Skeletal muscle satellite cell (primary cell): ENCODE data around the gene CA10.

Experiments used
- H3K27me3 ChIP-seq: 2 replicates; pipeline ENCODE4 v1.7.0; 2013; ENCODE audit warnings: low read length; ENCODE audit not compliant: control insufficient read depth, insufficient read depth
- H3K36me3 ChIP-seq: 2 replicates; pipeline ENCODE4 v1.7.0; 2013; ENCODE audit warnings: mild to moderate bottlenecking, control low read depth, low read length; ENCODE audit not compliant: insufficient read depth
- H3K4me1 ChIP-seq: 2 replicates; pipeline ENCODE4 v1.7.0; 2013; ENCODE audit warnings: low read length; ENCODE audit not compliant: control insufficient read depth, insufficient read depth
- H3K4me2 ChIP-seq: 2 replicates; pipeline ENCODE4 v1.7.0; 2013; ENCODE audit warnings: mild to moderate bottlenecking, low read length
- H3K4me3 ChIP-seq: 2 replicates; pipeline ENCODE4 v1.7.0; 2013; ENCODE audit warnings: low read length
- H3K9ac ChIP-seq: 2 replicates; pipeline ENCODE4 v1.7.0; 2013; ENCODE audit warnings: mild to moderate bottlenecking, low read depth, low read length, moderate library complexity
- H3K9me3 ChIP-seq: replicated peaks from 2 replicates; pipeline ENCODE4 v1.7.0; 2013; ENCODE audit warnings: mild to moderate bottlenecking, control low read depth, low read length

The CA10 gene

GRCh38 chr17:51904379-51904778 is 254.1 kb downstream of the CA10 start:
- Histone ChIP-seq H3K4me3 (no peak overlapping the region), H3K36me3 (no peaks in the 10 kb centered on the region), H3K27me3 (no peaks in the 10 kb centered on the region), H3K9me3 (no peaks in the 10 kb centered on the region), H3K4me2 (no peak overlapping the region), H3K4me1 (no peaks in the 10 kb centered on the region), H3K9ac (no peak overlapping the region)

- Histone ChIP-seq H3K36me3 (no peaks in the 10 kb centered on the region), H3K9ac (no peak overlapping the region), H3K27me3 (no peaks in the 10 kb centered on the region), H3K9me3 (no peaks in the 10 kb centered on the region), H3K4me3 (no peak overlapping the region), H3K4me2 (no peak overlapping the region), H3K4me1 (no peaks in the 10 kb centered on the region)
Measured at GRCh38 chr17:51901242-51901641, 257.3 kb downstream of the CA10 start.

- Histone ChIP-seq H3K4me1 (no peaks in the 10 kb centered on the region), H3K9ac (no peak overlapping the region), H3K27me3 (no peaks in the 10 kb centered on the region), H3K4me3 (no peak overlapping the region), H3K36me3 (no peaks in the 10 kb centered on the region), H3K9me3 (peaks cover 3% of the 10 kb centered on the region), H3K4me2 (no peak overlapping the region)
Measured at GRCh38 chr17:51891936-51892335, 266.6 kb downstream of the CA10 start.

GRCh38 chr17:51890710-51891109 is 267.8 kb downstream of the CA10 start:
- Histone ChIP-seq H3K9ac (no peak overlapping the region), H3K36me3 (no peaks in the 10 kb centered on the region), H3K9me3 (peaks cover 3% of the 10 kb centered on the region), H3K4me2 (no peak overlapping the region), H3K4me1 (no peaks in the 10 kb centered on the region), H3K4me3 (no peak overlapping the region), H3K27me3 (no peaks in the 10 kb centered on the region)

GRCh38 chr17:51888816-51889215 is 269.7 kb downstream of the CA10 start:
- H3K4me2 ChIP-seq: no peak overlapping the region
- no peak overlapping the region for H3K4me3 ChIP-seq
- H3K9ac ChIP-seq: no peak overlapping the region
- peaks cover 3% of the 10 kb centered on the region for H3K9me3 ChIP-seq
- no peaks in the 10 kb centered on the region for H3K4me1 ChIP-seq
- no peaks in the 10 kb centered on the region for H3K36me3 ChIP-seq
- no peaks in the 10 kb centered on the region for H3K27me3 ChIP-seq

- H3K4me2 ChIP-seq: no peak overlapping the region
- H3K27me3 ChIP-seq: no peaks in the 10 kb centered on the region
- H3K9ac ChIP-seq: no peak overlapping the region
- no peaks in the 10 kb centered on the region for H3K9me3 ChIP-seq
- H3K4me3 ChIP-seq: no peak overlapping the region
- H3K4me1 ChIP-seq: no peaks in the 10 kb centered on the region
- H3K36me3 ChIP-seq: no peaks in the 10 kb centered on the region
Measured at GRCh38 chr17:51876986-51877385, 281.5 kb downstream of the CA10 start.

- no peak overlapping the region for H3K4me2 ChIP-seq
- H3K4me3 ChIP-seq: no peak overlapping the region
- no peaks in the 10 kb centered on the region for H3K4me1 ChIP-seq
- no peaks in the 10 kb centered on the region for H3K36me3 ChIP-seq
- H3K9ac ChIP-seq: no peak overlapping the region
- no peaks in the 10 kb centered on the region for H3K9me3 ChIP-seq
- no peaks in the 10 kb centered on the region for H3K27me3 ChIP-seq
Measured at GRCh38 chr17:51873302-51873701, 285.2 kb downstream of the CA10 start.

- Histone ChIP-seq H3K4me1 (no peaks in the 10 kb centered on the region), H3K9me3 (no peaks in the 10 kb centered on the region), H3K4me3 (no peak overlapping the region), H3K4me2 (no peak overlapping the region), H3K36me3 (no peaks in the 10 kb centered on the region), H3K27me3 (no peaks in the 10 kb centered on the region), H3K9ac (no peak overlapping the region)
Measured at GRCh38 chr17:51869387-51869786, 289.1 kb downstream of the CA10 start.

- Histone ChIP-seq H3K27me3 (no peaks in the 10 kb centered on the region), H3K9me3 (no peaks in the 10 kb centered on the region)
Measured at GRCh38 chr17:51860954-51861561, 297.5 kb downstream of the CA10 start.

GRCh38 chr17:51857052-51857597 is 301.4 kb downstream of the CA10 start:
- H3K4me3 ChIP-seq: no peak overlapping the region
- H3K4me2 ChIP-seq: no peak overlapping the region
- H3K36me3 ChIP-seq: no peaks in the 10 kb centered on the region

More at GRCh38 chr17:51860954-51861561, 297.5 kb downstream of the CA10 start:
- no peaks in the 10 kb centered on the region for H3K4me1 ChIP-seq
- H3K36me3 ChIP-seq: no peaks in the 10 kb centered on the region
- no peak overlapping the region for H3K4me3 ChIP-seq
- H3K9ac ChIP-seq: no peak overlapping the region
- no peak overlapping the region for H3K4me2 ChIP-seq

GRCh38 chr17:51855806-51856205 is 302.7 kb downstream of the CA10 start:
- no peaks in the 10 kb centered on the region for H3K27me3 ChIP-seq
- no peaks in the 10 kb centered on the region for H3K4me1 ChIP-seq
- H3K4me3 ChIP-seq: no peak overlapping the region
- H3K36me3 ChIP-seq: no peaks in the 10 kb centered on the region
- H3K4me2 ChIP-seq: no peak overlapping the region
- H3K9ac ChIP-seq: no peak overlapping the region
- H3K9me3 ChIP-seq: no peaks in the 10 kb centered on the region

More at GRCh38 chr17:51857052-51857597, 301.4 kb downstream of the CA10 start:
- Histone ChIP-seq H3K9ac (no peak overlapping the region), H3K4me1 (no peaks in the 10 kb centered on the region), H3K27me3 (no peaks in the 10 kb centered on the region), H3K9me3 (no peaks in the 10 kb centered on the region)

- Histone ChIP-seq H3K36me3 (no peaks in the 10 kb centered on the region), H3K27me3 (no peaks in the 10 kb centered on the region), H3K4me1 (no peaks in the 10 kb centered on the region), H3K4me3 (no peak overlapping the region), H3K9me3 (no peaks in the 10 kb centered on the region), H3K9ac (no peak overlapping the region), H3K4me2 (no peak overlapping the region)
Measured at GRCh38 chr17:51853857-51854256, 304.7 kb downstream of the CA10 start.
